Vagina (tissue), 2 donors: ENCODE measurements around the gene REEP1.

Experiments
- POLR2A ChIP-seq, 2 donors: fragments of 450-650 bp; IDR thresholded peaks; one replicate each; pipeline ENCODE4 v1.6.1; 2017; ENCODE audit warnings: antibody characterized with exemption in 2 of 2, mild to moderate bottlenecking in 2 of 2, moderate library complexity in 2 of 2
- TF ChIP-seq, protein P1 (sequence below), 3 experiments: fragments of 450-650 bp in 2 of 3; fragments of 200-600 bp in 1 of 3; sonication (generic) in 1 of 3; IDR thresholded peaks; one replicate each; pipeline ENCODE4 v1.5.1; 2017 to 2019; ENCODE audit warnings: antibody characterized with exemption in 3 of 3, mild to moderate bottlenecking in 2 of 3, moderate library complexity in 2 of 3

DNA sequence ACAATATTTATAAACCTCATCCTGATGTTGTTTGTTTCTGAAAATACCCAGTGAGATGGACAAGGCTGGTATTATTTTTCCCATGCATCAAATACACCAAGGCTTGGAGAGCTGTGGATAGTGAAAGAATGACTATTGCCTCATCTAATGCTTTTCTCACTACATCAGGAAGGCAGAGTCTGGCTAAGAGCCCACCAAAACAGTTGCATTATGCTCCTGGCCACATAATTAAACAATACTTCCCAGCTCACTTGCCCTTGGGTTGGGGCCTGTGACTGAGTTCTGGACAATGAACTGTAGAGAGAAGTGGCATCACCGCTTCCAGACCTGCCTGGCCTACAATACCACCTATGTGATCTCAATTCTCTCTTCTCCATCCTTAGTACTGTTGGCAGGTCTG lies 46.4 kb upstream of the REEP1 start:
- TF ChIP-seq POLR2A (IDR thresholded peaks at IDR 0.05): no peak
- TF ChIP-seq, protein P1, sequence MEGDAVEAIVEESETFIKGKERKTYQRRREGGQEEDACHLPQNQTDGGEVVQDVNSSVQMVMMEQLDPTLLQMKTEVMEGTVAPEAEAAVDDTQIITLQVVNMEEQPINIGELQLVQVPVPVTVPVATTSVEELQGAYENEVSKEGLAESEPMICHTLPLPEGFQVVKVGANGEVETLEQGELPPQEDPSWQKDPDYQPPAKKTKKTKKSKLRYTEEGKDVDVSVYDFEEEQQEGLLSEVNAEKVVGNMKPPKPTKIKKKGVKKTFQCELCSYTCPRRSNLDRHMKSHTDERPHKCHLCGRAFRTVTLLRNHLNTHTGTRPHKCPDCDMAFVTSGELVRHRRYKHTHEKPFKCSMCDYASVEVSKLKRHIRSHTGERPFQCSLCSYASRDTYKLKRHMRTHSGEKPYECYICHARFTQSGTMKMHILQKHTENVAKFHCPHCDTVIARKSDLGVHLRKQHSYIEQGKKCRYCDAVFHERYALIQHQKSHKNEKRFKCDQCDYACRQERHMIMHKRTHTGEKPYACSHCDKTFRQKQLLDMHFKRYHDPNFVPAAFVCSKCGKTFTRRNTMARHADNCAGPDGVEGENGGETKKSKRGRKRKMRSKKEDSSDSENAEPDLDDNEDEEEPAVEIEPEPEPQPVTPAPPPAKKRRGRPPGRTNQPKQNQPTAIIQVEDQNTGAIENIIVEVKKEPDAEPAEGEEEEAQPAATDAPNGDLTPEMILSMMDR (IDR thresholded peaks at IDR 0.05): no peak
